Endothelial cell of umbilical vein (primary cell): Measurements from ENCODE around the gene XPA. TPM values are rescaled to one million over a fixed set of nuclear protein-coding genes. Genes with fewer than 3 reads are reported as not detected.

Experiments
- BruUV-seq: library from RNA; stranded (reverse); fragments of 400-500 nt; replicated peaks from 2 replicates; lab custom pipeline; 2021; lab: Mats Ljungman, UMichigan
- CTCF ChIA-PET: fragments of 300-600, 350-600 bp; sonication (Branson Sonifier 250); formaldehyde crosslinking; loops from one replicate; lab custom pipeline; 2021; ENCODE audit warnings: antibody characterized with exemption, inconsistent platforms; lab: Charles Lee
- POLR2A ChIA-PET: fragments of 300-600, 350-600 bp; sonication (Branson Sonifier 250); formaldehyde crosslinking; loops from one replicate; lab custom pipeline; 2021; ENCODE audit warnings: antibody characterized with exemption, inconsistent platforms; lab: Charles Lee
- DNase-seq: peaks from one replicate; pipeline ENCODE4 v3.0.0-alpha.2; 2011; ENCODE audit warnings: low read depth, low spot score
- FAIRE-seq: peaks from 2 replicates; lab custom pipeline; 2011; peaks lifted over from hg19 to GRCh38; lab: Jason Lieb, UNC
- H2AFZ ChIP-seq: 2 replicates; pipeline ENCODE4 v1.6.0; 2012; ENCODE audit warnings: low read depth, low read length, control low read depth, inconsistent platforms
- H3K27ac ChIP-seq: 2 replicates; pipeline ENCODE4 v1.5.1; 2011; ENCODE audit warnings: low read depth, mild to moderate bottlenecking, control low read depth, low read length, moderate library complexity; ENCODE audit not compliant: insufficient read depth
- H3K27me3 ChIP-seq, 2 experiments: 2 replicates each; pipeline versions ENCODE4 v1.6.0 to v1.6.1; 2011; ENCODE audit warnings: low read length in 2 of 2, mixed read lengths in 1 of 2; ENCODE audit not compliant: control insufficient read depth in 2 of 2, insufficient read depth in 2 of 2
- H3K36me3 ChIP-seq, 2 experiments: 2 replicates in 1 of 2; 3 replicates in 1 of 2; pipeline ENCODE4 v1.5.1; 2011; ENCODE audit warnings: low read length in 2 of 2, mild to moderate bottlenecking in 1 of 2, moderate library complexity in 1 of 2; ENCODE audit not compliant: control insufficient read depth in 2 of 2, insufficient read depth in 2 of 2; ENCODE audit errors: extremely low read depth in 1 of 2
- H3K4me1 ChIP-seq: 3 replicates; pipeline ENCODE4 v1.5.1; 2011; ENCODE audit warnings: mild to moderate bottlenecking, low read length; ENCODE audit not compliant: control insufficient read depth, insufficient read depth; ENCODE audit errors: extremely low read depth
- H3K4me2 ChIP-seq: 2 replicates; pipeline ENCODE4 v1.6.1; 2011; ENCODE audit warnings: low read length, control low read depth, mixed read lengths; ENCODE audit not compliant: insufficient read depth
- H3K4me3 ChIP-seq, 3 experiments: fragments of 200-600 bp in 1 of 3; sonication (generic), shearing (Covaris generic) in 1 of 3; replicated peaks in 1 of 3; 2 replicates each; pipeline ENCODE4 v1.5.1; 2011 to 2016; ENCODE audit warnings: control low read depth in 3 of 3, low read length in 3 of 3, mild to moderate bottlenecking in 2 of 3, inconsistent platforms in 1 of 3, low read depth in 1 of 3, moderate library complexity in 1 of 3; ENCODE audit not compliant: insufficient read depth in 1 of 3
- H3K79me2 ChIP-seq: 2 replicates; pipeline ENCODE4 v1.6.0; 2012; ENCODE audit warnings: low read length, inconsistent platforms; ENCODE audit not compliant: control insufficient read depth, insufficient read depth
- H3K9ac ChIP-seq: replicated peaks from 2 replicates; pipeline ENCODE3; 2011; ENCODE audit warnings: low read length, control low read depth; ENCODE audit not compliant: insufficient read depth; ENCODE audit errors: extremely low read depth
- H3K9me1 ChIP-seq: replicated peaks from 3 replicates; pipeline ENCODE4 v1.6.0; 2011; ENCODE audit warnings: mild to moderate bottlenecking, low read length; ENCODE audit not compliant: control insufficient read depth, insufficient read depth; ENCODE audit errors: extremely low read depth
- H3K9me3 ChIP-seq: replicated peaks from 2 replicates; pipeline ENCODE4 v1.5.1; 2012; ENCODE audit warnings: low read length, inconsistent platforms; ENCODE audit not compliant: control insufficient read depth, insufficient read depth
- H4K20me1 ChIP-seq: replicated peaks from 2 replicates; pipeline ENCODE3; 2011; ENCODE audit warnings: mild to moderate bottlenecking, low read length; ENCODE audit not compliant: control insufficient read depth, insufficient read depth; ENCODE audit errors: extremely low read depth
- CTCF ChIP-seq, 2 donors: IDR thresholded peaks; 1 replicate in 1 of 2; 2 replicates in 1 of 2; pipeline ENCODE4 v1.5.1; 2011; ENCODE audit warnings: low read length in 2 of 2, mild to moderate bottlenecking in 2 of 2, moderate library complexity in 2 of 2, control low read depth in 1 of 2, inconsistent platforms in 1 of 2, low read depth in 1 of 2; ENCODE audit not compliant: insufficient read depth in 1 of 2; ENCODE audit errors: extremely low read depth in 1 of 2
- EZH2 ChIP-seq: IDR thresholded peaks from 2 replicates; pipeline ENCODE4 v1.6.1; 2012; ENCODE audit warnings: borderline replicate concordance, low read depth, mild to moderate bottlenecking, moderate library complexity, low read length, inconsistent platforms; ENCODE audit not compliant: severe bottlenecking
- FOS ChIP-seq: IDR thresholded peaks from 2 replicates; pipeline ENCODE4 v1.6.1; 2011; ENCODE audit warnings: mild to moderate bottlenecking, low read length, moderate library complexity, borderline replicate concordance; ENCODE audit not compliant: insufficient read depth
- GATA2 ChIP-seq: IDR thresholded peaks from 2 replicates; pipeline ENCODE4 v1.7.0; 2011; ENCODE audit warnings: low read depth, mild to moderate bottlenecking, moderate library complexity, mixed read lengths, low read length; ENCODE audit not compliant: insufficient read length, insufficient read depth
- JUN ChIP-seq: IDR thresholded peaks from 2 replicates; pipeline ENCODE4 v1.6.1; 2011; ENCODE audit warnings: borderline replicate concordance, low read depth; ENCODE audit not compliant: insufficient read length, insufficient read depth
- MAX ChIP-seq: IDR thresholded peaks from 2 replicates; pipeline ENCODE4 v1.6.1; 2011; ENCODE audit not compliant: insufficient read depth, insufficient read length
- MYC ChIP-seq: IDR thresholded peaks from one replicate; pipeline ENCODE4 v1.6.1; 2011; ENCODE audit warnings: mild to moderate bottlenecking, low read depth, low read length
- POLR2A ChIP-seq: IDR thresholded peaks from 2 replicates; pipeline ENCODE4 v1.6.1; 2012; ENCODE audit warnings: low read depth, mild to moderate bottlenecking, control low read depth, low read length
- POLR2AphosphoS5 ChIP-seq: IDR thresholded peaks from 2 replicates; pipeline ENCODE4 v1.6.1; 2012; ENCODE audit warnings: low read depth, mild to moderate bottlenecking, control low read depth, low read length, moderate library complexity; ENCODE audit not compliant: insufficient read depth
- dilution Hi-C: fragments of 300-500 bp; cut with MboI; formaldehyde crosslinking; loops from one replicate; pipeline ENCODE4 v1.15.0; 2019; ENCODE audit warnings: low sequenced_read_pairs; ENCODE audit not compliant: extremely low pct_ligation_motif_present
- intact Hi-C: fragments of 100-400 bp; cut with micrococcal nuclease; formaldehyde crosslinking; loops from one replicate; pipeline ENCODE4 v1.10.0; 2022
- polyA plus RNA-seq, 4 experiments: library from polyadenylated mRNA; depleted of rRNA in 3 of 4; stranded (reverse) in 3 of 4; unstranded in 1 of 4; fragments of >200 nt; gene quantifications; 2 replicates each; pipeline versions ENCODE4 v1.2.1 to v1.2.3, GENCODE V29; 2011 to 2012; ENCODE audit warnings: missing spikeins in 1 of 4
- total RNA-seq: library from RNA; stranded (reverse); gene quantifications from 2 replicates; pipeline ENCODE4 v1.2.3, GENCODE V29; 2021

Gene XPA
- total and polyA plus RNA-seq, 2 donors (not counting 3 experiments of a cell fraction or from before 2014, with no cell fraction given) = 3.6 to 21.1 TPM

- H3K9ac ChIP-seq = no peak overlapping the region
- POLR2A ChIA-PET = no interaction called here
- no peaks in the 10 kb centered on the region for H3K9me3 ChIP-seq
- no peak for TF ChIP-seq JUN
- CTCF ChIA-PET = interaction anchor here (0.8 to 2.2 kb wide), 4 partner anchors 185 to 197 kb away, joined by 3 to 8 read pairs (median 7); no protein-coding TSS in a partner anchor
- no peaks in the 10 kb centered on the region for H3K9me1 ChIP-seq
- H3K4me2 ChIP-seq = no peak overlapping the region
- no TSS peak for BruUV-seq
- intact Hi-C loops = no loop called here
- H3K27me3 ChIP-seq = peaks cover 0 to 7% of the 10 kb centered on the region in 2 experiments
- H4K20me1 ChIP-seq = no peaks in the 10 kb centered on the region
- H3K79me2 ChIP-seq = no peaks in the 10 kb centered on the region
- H3K36me3 ChIP-seq = no peaks in the 10 kb centered on the region
- H3K27ac ChIP-seq = no peak overlapping the region
- FAIRE-seq (no peak), DNase-seq (no peak)
- H3K4me3 ChIP-seq = no peak overlapping the region
- peaks cover 16% of the 10 kb centered on the region for H3K4me1 ChIP-seq
- dilution Hi-C loops = no loop called here
- no peak overlapping the region for H2AFZ ChIP-seq
Observed at GRCh38 chr9:97704851-97705250, 7.7 kb upstream of the XPA start.

- dilution Hi-C loops = no loop called here
- CTCF ChIA-PET = interaction anchor here (2.1 to 2.2 kb wide), 2 partner anchors 192 to 198 kb away, joined by 6 to 8 read pairs; no protein-coding TSS in a partner anchor
Observed at GRCh38 chr9:97704345-97704677, 7.2 kb upstream of the XPA start.

More at GRCh38 chr9:97704345-97704677, 7.2 kb upstream of the XPA start:
- H2AFZ ChIP-seq = no peak overlapping the region
- H3K9me3 ChIP-seq = no peaks in the 10 kb centered on the region
- no peaks in the 10 kb centered on the region for H4K20me1 ChIP-seq
- no peak for TF ChIP-seq POLR2A
- no peak for TF ChIP-seq GATA2
- no peak for TF ChIP-seq MYC
- no peak for TF ChIP-seq JUN
- TF ChIP-seq MAX = no peak
- TF ChIP-seq EZH2 = no peak
- TF ChIP-seq CTCF (IDR thresholded peaks at IDR 0.05; ENCODE audit: extremely low read depth in 1 of 2, insufficient read depth in 1 of 2, low read depth in 1 of 2, low read length in 2 of 2) = no peak
- TF ChIP-seq POLR2AphosphoS5 = no peak
- TF ChIP-seq FOS = no peak
- POLR2A ChIA-PET = interaction anchor here (1.5 kb wide), 1 partner anchor 15 kb away, joined by 4 read pairs; no protein-coding TSS in a partner anchor
- no peaks in the 10 kb centered on the region for H3K9me1 ChIP-seq
- no peaks in the 10 kb centered on the region for H3K79me2 ChIP-seq
- no peak for FAIRE-seq
- no peak overlapping the region for H3K9ac ChIP-seq
- DNase-seq = no peak
- peak overlapping the region; percentile 56 for H3K27ac ChIP-seq
- BruUV-seq = no TSS peak
- H3K27me3 ChIP-seq = peaks cover 0 to 7% of the 10 kb centered on the region in 2 experiments
- H3K4me3 ChIP-seq = no peak overlapping the region
- H3K4me1 ChIP-seq = peaks cover 16% of the 10 kb centered on the region
- H3K4me2 ChIP-seq = peak overlapping the region; percentile 47
- no peaks in the 10 kb centered on the region for H3K36me3 ChIP-seq
- intact Hi-C loops = no loop called here
